Liver (tissue), 9 donors: ENCODE results near the gene ASMTL. TPM values are rescaled to one million over a fixed set of nuclear protein-coding genes. Genes with fewer than 3 reads are reported as not detected.

Source experiments
- DNase-seq: peaks from one replicate; pipeline ENCODE4 v3.0.0-alpha.2; 2017; ENCODE audit warnings: low spot score
- H3K27ac ChIP-seq, 2 donors: one replicate each; pipeline ENCODE4 v1.7.0; 2013; ENCODE audit warnings: inconsistent platforms in 2 of 2, low read length in 2 of 2, control low read depth in 1 of 2, low read depth in 1 of 2, mild to moderate bottlenecking in 1 of 2
- H3K27me3 ChIP-seq, 4 donors: one replicate each; pipeline versions ENCODE4 v1.6.1 to v1.7.0; 2013; ENCODE audit warnings: low read length in 3 of 4, inconsistent platforms in 1 of 4, mild to moderate bottlenecking in 1 of 4, moderate library complexity in 1 of 4; ENCODE audit not compliant: control insufficient read depth in 4 of 4, insufficient read depth in 4 of 4
- H3K36me3 ChIP-seq, 4 donors: one replicate each; pipeline versions ENCODE4 v1.6.1 to v1.7.0; 2013; ENCODE audit warnings: low read length in 3 of 4, mild to moderate bottlenecking in 3 of 4, low read depth in 1 of 4, moderate library complexity in 1 of 4; ENCODE audit not compliant: control insufficient read depth in 4 of 4, insufficient read depth in 3 of 4
- H3K4me1 ChIP-seq, 4 donors: one replicate each; pipeline versions ENCODE4 v1.6.1 to v1.7.0; 2013; ENCODE audit warnings: low read length in 3 of 4, mild to moderate bottlenecking in 3 of 4, moderate library complexity in 1 of 4; ENCODE audit not compliant: control insufficient read depth in 4 of 4, insufficient read depth in 4 of 4
- H3K4me3 ChIP-seq, 3 donors: one replicate each; pipeline versions ENCODE4 v1.6.1 to v1.7.0; 2013; ENCODE audit warnings: low read length in 3 of 3, control low read depth in 1 of 3, low read depth in 1 of 3, mild to moderate bottlenecking in 1 of 3
- H3K9ac ChIP-seq, 2 donors: one replicate each; pipeline ENCODE4 v1.7.0; 2013; ENCODE audit warnings: low read length in 2 of 2, mild to moderate bottlenecking in 2 of 2, moderate library complexity in 2 of 2, control low read depth in 1 of 2, low read depth in 1 of 2
- H3K9me3 ChIP-seq, 4 donors: one replicate each; pipeline versions ENCODE4 v1.6.1 to v1.7.0; 2013; ENCODE audit warnings: low read length in 3 of 4; ENCODE audit not compliant: control insufficient read depth in 4 of 4
- EGR1 ChIP-seq, 2 donors: IDR thresholded peaks; 2 replicates each; pipeline ENCODE4 v1.6.1; 2016 to 2018; ENCODE audit warnings: antibody characterized with exemption in 2 of 2, low read depth in 2 of 2
- FOXA1 ChIP-seq: IDR thresholded peaks from 2 replicates; pipeline ENCODE4 v1.6.1; 2016; ENCODE audit warnings: antibody characterized with exemption
- FOXA2 ChIP-seq: IDR thresholded peaks from 2 replicates; pipeline ENCODE4 v1.6.1; 2016; ENCODE audit warnings: antibody characterized with exemption
- GABPA ChIP-seq, 2 donors: IDR thresholded peaks in 1 of 2; conservative IDR thresholded peaks in 1 of 2; 2 replicates each; pipeline ENCODE4 v1.6.1; 2016; ENCODE audit warnings: antibody characterized with exemption in 2 of 2, mild to moderate bottlenecking in 1 of 2, moderate library complexity in 1 of 2
- HNF4A ChIP-seq, 2 donors: conservative IDR thresholded peaks; 2 replicates each; pipeline ENCODE4 v1.6.1; 2016; ENCODE audit warnings: antibody characterized with exemption in 2 of 2, mild to moderate bottlenecking in 2 of 2
- HNF4G ChIP-seq: IDR thresholded peaks from 2 replicates; pipeline ENCODE4 v1.6.1; 2016; ENCODE audit warnings: antibody characterized with exemption
- JUND ChIP-seq, 2 donors: IDR thresholded peaks; 2 replicates each; pipeline ENCODE4 v1.6.1; 2016; ENCODE audit warnings: antibody characterized with exemption in 2 of 2
- MAX ChIP-seq: IDR thresholded peaks from 2 replicates; pipeline ENCODE4 v1.6.1; 2016; ENCODE audit warnings: antibody characterized with exemption
- NR2F2 ChIP-seq: IDR thresholded peaks from 2 replicates; pipeline ENCODE4 v1.6.1; 2016; ENCODE audit warnings: antibody characterized with exemption
- RAD21 ChIP-seq, 2 donors: IDR thresholded peaks; 2 replicates each; pipeline ENCODE4 v1.6.1; 2016; ENCODE audit warnings: antibody characterized with exemption in 2 of 2, mild to moderate bottlenecking in 2 of 2
- RXRA ChIP-seq, 2 donors: IDR thresholded peaks; 2 replicates each; pipeline ENCODE4 v1.6.1; 2017 to 2018; ENCODE audit warnings: antibody characterized with exemption in 2 of 2, mild to moderate bottlenecking in 1 of 2
- SP1 ChIP-seq: IDR thresholded peaks from 2 replicates; pipeline ENCODE4 v1.6.1; 2018; ENCODE audit warnings: antibody characterized with exemption, mild to moderate bottlenecking
- TAF1 ChIP-seq: conservative IDR thresholded peaks from 2 replicates; pipeline ENCODE4 v1.6.1; 2016; ENCODE audit warnings: antibody characterized with exemption, mild to moderate bottlenecking
- YY1 ChIP-seq: IDR thresholded peaks from 2 replicates; pipeline ENCODE4 v1.6.1; 2016; ENCODE audit warnings: antibody characterized with exemption, mild to moderate bottlenecking
- ZBTB33 ChIP-seq: IDR thresholded peaks from 2 replicates; pipeline ENCODE4 v1.6.1; 2016; ENCODE audit warnings: antibody characterized with exemption
- WGBS: extraction: QIAGEN DNeasy Blood & Tissue Kit; methylation state at CpG from one replicate; pipeline ENCODE4 v1.1.7; 2013; 5-methylcytosine and 5-hydroxymethylcytosine counted together
- polyA plus RNA-seq, 2 donors: library from polyadenylated mRNA; stranded (reverse) in 1 of 2; unstranded in 1 of 2; fragments of 200-250 nt in 1 of 2; fragments of >200 nt in 1 of 2; fragmentation: Nextera tagmentation in 1 of 2; extraction: Ambion mirVana in 1 of 2; gene quantifications; one replicate each; pipeline versions ENCODE4 v1.2.1 to v1.2.3, GENCODE V29; 2013 to 2015
- total RNA-seq, 2 donors: library from RNA; depleted of rRNA; stranded (reverse); fragments of >200 nt; gene quantifications; one replicate each; pipeline ENCODE4 v1.2.3, GENCODE V29; 2014
- TF ChIP-seq, protein P1 (sequence below): IDR thresholded peaks from 2 replicates; pipeline ENCODE4 v1.6.1; 2016; ENCODE audit warnings: antibody characterized with exemption
- TF ChIP-seq, protein P2 (sequence below): fragments of 150-350 bp; IDR thresholded peaks from 2 replicates; pipeline ENCODE4 v1.5.1; 2017; ENCODE audit warnings: improper control_type of control experiment, low read depth, low read length; ENCODE audit not compliant: missing input control
- TF ChIP-seq, protein P3 (sequence below): IDR thresholded peaks from 2 replicates; pipeline ENCODE4 v1.6.1; 2016; ENCODE audit warnings: antibody characterized with exemption, mild to moderate bottlenecking
- donor health status: healthy.
- donor health status: healthy.
- donor health status: healthy.
- donor health status: healthy.
- donor health status: healthy.

ASMTL gene
- total and polyA plus RNA-seq, 4 donors, result 10.3 to 18.9 (median 11.6) TPM

DNA sequence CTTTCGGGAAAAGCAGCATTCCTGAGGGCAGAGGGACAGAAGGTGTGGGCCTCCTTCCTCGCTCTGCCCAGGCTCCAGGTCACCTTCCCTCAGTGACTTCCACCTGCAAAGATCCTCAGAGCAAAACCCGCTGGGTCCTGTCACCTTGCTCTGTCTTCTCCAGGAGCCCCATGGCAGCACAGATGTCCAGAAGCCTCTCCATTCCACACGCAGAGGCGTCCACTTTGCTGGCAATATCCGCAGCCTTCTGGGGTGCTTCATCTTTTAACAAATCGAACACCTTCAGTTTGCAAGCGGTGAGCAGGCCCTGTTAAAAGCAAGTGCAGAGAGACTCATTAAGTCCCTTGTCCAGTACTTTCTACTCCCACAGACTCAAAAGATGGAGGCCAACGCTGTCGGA, 27.3 kb downstream of the ASMTL start:
- Histone ChIP-seq H3K4me1 (no peaks in the 10 kb centered on the region), H3K4me3 (no peak overlapping the region), H3K9me3 (peaks cover 1 to 8% (median 7%) of the 10 kb centered on the region in 4 donors), H3K9ac (no peak overlapping the region), H3K36me3 (peaks cover 6 to 39% (median 23%) of the 10 kb centered on the region in 4 donors), H3K27ac (no peak overlapping the region), H3K27me3 (no peaks in the 10 kb centered on the region)
- TF ChIP-seq FOXA1 (no peak), YY1 (no peak), HNF4A (conservative IDR thresholded peaks at IDR 0.05) (no peak), GABPA (IDR thresholded peaks at IDR 0.05 in 1 of 2, conservative IDR thresholded peaks at IDR 0.05 in 1 of 2) (no peak), TAF1 (no peak), ZBTB33 (no peak), HNF4G (no peak), JUND (IDR thresholded peaks at IDR 0.05) (no peak), RXRA (IDR thresholded peaks at IDR 0.05) (no peak), EGR1 (IDR thresholded peaks at IDR 0.05; ENCODE audit: low read depth in 2 of 2) (no peak), NR2F2 (no peak), MAX (no peak), SP1 (no peak), FOXA2 (no peak), RAD21 (IDR thresholded peaks at IDR 0.05) (no peak)
- TF ChIP-seq, protein P1, sequence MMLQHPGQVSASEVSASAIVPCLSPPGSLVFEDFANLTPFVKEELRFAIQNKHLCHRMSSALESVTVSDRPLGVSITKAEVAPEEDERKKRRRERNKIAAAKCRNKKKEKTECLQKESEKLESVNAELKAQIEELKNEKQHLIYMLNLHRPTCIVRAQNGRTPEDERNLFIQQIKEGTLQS, result no peak
- TF ChIP-seq, protein P2, sequence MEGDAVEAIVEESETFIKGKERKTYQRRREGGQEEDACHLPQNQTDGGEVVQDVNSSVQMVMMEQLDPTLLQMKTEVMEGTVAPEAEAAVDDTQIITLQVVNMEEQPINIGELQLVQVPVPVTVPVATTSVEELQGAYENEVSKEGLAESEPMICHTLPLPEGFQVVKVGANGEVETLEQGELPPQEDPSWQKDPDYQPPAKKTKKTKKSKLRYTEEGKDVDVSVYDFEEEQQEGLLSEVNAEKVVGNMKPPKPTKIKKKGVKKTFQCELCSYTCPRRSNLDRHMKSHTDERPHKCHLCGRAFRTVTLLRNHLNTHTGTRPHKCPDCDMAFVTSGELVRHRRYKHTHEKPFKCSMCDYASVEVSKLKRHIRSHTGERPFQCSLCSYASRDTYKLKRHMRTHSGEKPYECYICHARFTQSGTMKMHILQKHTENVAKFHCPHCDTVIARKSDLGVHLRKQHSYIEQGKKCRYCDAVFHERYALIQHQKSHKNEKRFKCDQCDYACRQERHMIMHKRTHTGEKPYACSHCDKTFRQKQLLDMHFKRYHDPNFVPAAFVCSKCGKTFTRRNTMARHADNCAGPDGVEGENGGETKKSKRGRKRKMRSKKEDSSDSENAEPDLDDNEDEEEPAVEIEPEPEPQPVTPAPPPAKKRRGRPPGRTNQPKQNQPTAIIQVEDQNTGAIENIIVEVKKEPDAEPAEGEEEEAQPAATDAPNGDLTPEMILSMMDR, result no peak
- TF ChIP-seq, protein P3, sequence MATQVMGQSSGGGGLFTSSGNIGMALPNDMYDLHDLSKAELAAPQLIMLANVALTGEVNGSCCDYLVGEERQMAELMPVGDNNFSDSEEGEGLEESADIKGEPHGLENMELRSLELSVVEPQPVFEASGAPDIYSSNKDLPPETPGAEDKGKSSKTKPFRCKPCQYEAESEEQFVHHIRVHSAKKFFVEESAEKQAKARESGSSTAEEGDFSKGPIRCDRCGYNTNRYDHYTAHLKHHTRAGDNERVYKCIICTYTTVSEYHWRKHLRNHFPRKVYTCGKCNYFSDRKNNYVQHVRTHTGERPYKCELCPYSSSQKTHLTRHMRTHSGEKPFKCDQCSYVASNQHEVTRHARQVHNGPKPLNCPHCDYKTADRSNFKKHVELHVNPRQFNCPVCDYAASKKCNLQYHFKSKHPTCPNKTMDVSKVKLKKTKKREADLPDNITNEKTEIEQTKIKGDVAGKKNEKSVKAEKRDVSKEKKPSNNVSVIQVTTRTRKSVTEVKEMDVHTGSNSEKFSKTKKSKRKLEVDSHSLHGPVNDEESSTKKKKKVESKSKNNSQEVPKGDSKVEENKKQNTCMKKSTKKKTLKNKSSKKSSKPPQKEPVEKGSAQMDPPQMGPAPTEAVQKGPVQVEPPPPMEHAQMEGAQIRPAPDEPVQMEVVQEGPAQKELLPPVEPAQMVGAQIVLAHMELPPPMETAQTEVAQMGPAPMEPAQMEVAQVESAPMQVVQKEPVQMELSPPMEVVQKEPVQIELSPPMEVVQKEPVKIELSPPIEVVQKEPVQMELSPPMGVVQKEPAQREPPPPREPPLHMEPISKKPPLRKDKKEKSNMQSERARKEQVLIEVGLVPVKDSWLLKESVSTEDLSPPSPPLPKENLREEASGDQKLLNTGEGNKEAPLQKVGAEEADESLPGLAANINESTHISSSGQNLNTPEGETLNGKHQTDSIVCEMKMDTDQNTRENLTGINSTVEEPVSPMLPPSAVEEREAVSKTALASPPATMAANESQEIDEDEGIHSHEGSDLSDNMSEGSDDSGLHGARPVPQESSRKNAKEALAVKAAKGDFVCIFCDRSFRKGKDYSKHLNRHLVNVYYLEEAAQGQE, result no peak
- 88% methylated on average over 10 of the region's 10 CpGs for WGBS
- DNase-seq, result no peak
